HG03095 (cell line): Measurements from ENCODE around the gene EIF4E2.

Experiments
- ATAC-seq: cut with Tn5 transposase; IDR thresholded peaks from one replicate; pipeline ENCODE4 v1.9.1; 2021; ENCODE audit warnings: moderate library complexity; ENCODE audit not compliant: unreplicated experiment

EIF4E2 gene

DNA sequence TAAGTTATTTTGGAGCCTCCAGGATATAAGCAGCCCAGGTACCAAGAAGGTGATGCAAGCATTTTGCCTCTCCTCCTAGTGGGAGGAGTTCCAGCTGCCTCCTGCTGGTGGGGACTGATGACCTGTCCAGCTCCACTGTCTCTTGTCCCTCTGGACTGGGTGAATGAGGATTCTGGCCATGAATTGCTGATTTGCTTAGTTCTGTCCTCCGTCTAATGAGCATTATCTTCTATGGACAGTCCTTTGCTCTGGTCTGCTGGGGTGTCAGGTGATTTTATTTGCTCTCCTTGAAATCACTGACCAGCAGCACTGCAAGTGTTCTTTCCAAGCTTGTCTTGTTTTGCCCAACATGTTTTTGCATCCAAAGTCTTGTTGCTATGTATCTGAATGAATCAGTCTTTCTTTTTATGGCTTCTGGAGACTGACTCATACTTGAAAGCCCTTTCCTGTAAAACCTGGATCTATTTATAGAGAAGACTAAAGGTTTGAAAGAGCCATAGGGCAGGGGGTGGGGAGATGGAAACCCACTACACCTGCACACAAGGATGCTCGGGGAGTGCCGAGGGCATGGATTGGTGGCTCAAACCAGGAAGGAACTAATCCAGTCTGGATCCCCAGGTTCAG, 42.4 kb downstream of the EIF4E2 start:
- no peak for ATAC-seq

DNA sequence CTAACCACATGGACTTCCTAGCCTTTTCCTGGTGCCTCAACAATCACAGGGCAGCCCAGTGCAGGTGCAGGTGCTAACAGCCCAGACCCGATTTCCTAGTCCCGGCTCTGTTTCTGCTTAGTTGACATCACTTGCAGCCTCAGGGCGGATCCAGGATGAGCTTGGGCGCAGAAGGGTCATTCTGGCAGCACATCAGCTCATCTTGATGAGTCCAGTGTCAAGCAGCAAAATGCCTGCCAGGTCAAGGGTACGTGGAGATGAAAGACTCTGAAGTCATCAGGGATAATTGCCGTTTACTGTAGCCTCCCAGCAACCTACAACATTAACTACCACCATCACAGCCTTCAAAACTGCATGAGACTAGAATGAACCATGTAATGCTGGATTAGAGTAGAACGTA, 43.5 kb downstream of the EIF4E2 start:
- ATAC-seq, result no peak

DNA sequence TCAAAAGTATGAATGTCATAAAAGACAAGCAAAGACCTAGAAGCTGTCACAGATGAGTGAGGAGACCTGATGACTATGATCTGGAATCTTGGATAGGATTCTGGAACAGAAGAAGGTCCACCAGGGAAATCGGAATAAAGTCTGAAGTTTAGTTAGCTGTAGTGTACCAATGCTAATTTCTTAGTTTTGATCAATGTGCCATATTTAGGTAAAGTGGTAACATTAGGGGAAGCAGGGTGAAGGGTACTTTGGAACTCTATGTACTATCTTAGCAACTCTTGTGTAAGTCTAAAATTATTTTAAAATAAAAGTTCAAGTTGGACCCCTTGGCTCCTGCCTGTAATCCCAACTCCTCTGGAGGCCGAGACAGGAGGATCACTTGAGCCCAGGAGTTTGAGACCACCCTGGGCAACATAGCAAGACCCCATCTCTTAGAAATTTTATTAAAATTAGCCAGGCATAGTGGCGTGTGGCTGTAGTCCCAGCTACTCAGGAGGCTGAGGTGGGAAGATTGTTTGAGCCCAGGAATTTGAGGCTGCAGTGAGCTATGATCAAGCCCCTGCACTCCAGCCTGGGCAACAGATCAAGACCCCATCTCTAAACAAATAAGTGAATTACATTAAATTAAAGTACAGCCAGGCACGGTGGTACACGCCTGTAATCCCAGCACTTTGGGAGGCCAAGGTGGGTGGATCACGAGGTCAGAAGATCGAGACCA, 47.0 kb downstream of the EIF4E2 start:
- ATAC-seq, result no peak

DNA sequence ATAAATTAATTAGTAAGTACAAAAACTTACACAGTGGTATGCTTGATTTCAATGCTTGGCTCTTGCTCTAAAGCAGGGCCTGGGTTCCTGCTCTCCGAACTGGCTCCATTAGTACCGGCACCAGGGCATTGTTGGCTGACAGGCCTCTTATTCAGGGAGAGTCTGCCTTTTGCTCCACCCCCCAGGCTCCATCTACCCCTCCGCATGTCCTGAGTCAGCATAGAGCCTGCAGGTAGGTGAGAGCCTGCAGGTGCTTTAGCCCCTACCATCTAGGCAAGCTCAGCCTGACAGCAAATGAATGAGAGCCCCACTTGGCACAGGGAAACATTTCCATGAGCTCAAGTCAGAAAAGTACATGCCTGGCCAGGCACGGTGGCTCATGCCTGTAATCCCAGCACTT, 47.8 kb downstream of the EIF4E2 start:
- ATAC-seq, result no peak

DNA sequence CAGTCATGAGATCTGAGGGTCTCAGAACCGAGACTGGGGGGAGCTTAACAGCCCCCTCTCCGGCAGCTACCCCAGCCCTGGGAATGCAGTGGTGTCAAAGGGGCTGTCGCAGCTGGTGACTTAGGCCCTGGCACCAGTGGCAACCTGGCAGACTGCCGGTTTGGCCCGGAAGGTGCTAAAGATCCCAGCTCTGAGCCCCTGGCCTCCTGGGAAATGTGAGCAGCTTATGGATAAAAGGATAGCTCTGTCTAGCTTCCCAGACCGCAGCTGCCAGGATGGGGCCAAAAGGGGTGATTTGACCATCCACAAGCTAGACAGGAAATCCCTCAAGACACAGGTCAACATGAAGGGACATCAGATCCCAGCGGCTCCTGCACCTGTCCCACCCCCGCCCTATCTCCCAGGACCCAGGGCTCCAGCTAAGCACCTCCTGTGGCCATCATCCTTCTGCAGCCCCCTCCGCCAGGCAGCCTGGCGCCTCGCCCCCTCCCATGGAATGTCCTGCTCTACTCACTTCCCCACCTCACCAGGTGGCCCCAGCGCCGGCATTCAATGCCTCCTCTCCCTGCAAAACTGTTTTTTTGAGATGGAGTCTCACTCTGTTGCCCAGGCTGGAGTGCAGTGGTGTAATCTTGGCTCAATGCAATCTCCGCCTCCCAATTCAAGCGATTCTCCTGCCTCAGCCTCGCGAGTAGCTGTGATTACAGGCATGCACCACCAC, 49.7 kb downstream of the EIF4E2 start:
- no peak for ATAC-seq

DNA sequence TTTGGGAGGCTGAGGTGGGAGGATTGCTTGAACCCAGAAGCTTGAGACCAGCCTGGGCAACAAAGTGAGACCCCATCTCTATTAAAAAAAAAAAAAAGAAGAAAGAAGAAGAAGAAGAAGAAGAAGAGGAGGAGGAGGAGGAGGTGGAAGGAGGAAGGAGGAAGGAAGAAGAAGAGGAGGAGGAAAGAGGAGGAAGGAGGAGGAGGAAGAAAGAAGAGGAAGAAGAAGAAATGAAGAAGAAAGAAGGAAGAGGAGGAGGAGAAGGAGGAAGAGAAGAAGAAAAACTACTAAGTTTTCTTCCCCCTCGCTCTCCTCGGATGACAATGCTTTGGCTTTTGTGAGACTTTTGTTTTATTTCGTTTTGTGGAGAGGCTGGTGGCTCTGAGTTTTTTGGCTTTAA, 52.8 kb downstream of the EIF4E2 start:
- ATAC-seq, result no peak

DNA sequence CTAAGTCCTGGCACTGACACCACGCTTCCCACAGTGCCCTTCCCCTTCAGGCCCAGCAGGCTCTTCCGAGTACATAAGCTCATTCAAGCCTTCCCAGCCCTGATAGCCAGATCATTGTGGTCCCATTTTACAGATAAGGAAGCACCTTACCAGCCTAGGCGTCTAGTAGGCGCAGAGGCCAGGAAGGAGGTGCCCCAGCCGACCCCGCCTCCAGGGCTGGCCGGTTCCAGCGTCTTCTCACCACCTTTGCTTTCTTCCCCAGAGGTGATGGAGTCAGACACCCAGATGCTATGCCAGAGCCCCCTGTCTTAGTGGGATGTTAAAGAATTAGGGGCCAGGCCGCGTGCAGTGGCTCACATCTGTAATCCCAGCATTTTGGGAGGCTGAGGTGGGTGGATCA, 54.0 kb downstream of the EIF4E2 start:
- no peak for ATAC-seq

DNA sequence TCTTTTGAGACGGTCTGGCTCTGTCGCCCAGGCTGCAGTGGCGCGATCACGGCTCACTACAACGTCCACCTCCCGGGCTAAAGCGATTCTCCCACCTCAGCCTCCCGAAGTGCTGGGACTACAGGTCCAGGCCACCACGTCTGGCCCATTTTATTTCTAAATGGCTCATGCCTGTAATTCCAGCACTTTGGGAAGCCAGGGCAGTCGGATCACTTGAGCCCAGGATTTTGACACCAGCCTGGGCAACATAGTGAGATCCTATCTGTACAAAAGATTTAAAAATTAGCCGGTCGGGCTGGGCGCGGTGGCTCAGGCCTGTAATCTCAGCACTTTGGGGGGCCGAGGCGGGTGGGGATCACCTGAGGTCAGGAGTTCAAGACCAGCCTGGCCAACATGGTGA, 56.5 kb downstream of the EIF4E2 start:
- no peak for ATAC-seq

DNA sequence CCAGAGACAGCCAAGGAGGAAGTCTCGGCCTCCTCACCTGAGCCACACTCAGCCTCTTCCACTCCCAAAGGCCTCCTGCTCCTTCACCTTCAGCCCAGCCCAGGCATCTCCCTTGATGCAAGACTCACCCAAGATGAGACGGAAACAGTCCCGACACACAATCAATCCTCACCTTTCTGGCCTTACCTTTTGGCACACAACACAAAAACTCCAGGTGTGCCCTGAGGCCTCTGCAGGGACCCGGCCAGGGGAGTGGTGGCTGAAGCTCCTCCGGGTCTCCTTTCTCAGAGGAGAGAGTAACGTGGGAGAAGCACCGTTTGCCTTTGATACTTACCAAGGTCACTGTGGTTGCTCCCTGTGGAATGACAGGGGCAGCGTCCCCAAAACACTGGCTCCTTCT, 59.1 kb downstream of the EIF4E2 start:
- ATAC-seq, result no peak

DNA sequence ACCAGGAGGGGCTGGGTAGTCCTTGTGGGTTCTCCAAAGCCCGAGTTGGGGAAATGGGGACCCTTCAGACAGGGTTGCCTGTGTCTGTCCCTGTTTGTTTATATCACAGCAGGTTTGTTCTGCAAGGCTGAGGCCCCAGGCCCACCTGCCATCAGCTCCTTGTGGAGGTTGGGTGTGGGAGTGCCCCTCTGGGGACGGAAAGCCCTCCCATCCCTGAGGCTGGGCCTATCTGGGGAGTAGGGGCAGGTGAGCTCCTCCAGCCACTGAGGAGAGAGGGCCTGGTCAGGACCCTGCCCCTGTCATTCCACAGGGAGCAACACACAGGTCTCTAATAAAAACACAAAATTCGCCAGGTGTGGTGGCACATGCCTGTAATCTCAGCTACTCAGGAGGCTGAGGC, 59.6 kb downstream of the EIF4E2 start:
- ATAC-seq, result no peak

DNA sequence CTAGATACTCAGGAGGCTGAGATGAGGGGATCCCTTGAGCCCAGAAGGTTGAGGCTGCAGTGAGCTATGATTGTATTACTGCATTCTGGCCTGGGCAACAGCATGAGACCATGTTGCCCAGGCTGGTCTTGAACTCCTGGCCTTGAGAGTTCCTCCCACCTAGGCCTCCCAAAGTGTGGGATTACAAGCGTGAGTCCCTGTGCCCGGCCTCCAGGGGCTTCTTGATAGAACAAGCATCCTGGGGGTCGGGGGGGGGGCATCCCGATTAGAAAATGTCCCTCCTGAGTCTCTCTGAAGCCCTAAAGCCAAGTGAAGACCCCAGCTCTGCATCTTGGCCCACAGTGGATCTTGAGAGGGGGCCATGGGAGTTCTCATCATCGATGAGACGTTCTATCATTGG, 60.6 kb downstream of the EIF4E2 start:
- ATAC-seq, result no peak

DNA sequence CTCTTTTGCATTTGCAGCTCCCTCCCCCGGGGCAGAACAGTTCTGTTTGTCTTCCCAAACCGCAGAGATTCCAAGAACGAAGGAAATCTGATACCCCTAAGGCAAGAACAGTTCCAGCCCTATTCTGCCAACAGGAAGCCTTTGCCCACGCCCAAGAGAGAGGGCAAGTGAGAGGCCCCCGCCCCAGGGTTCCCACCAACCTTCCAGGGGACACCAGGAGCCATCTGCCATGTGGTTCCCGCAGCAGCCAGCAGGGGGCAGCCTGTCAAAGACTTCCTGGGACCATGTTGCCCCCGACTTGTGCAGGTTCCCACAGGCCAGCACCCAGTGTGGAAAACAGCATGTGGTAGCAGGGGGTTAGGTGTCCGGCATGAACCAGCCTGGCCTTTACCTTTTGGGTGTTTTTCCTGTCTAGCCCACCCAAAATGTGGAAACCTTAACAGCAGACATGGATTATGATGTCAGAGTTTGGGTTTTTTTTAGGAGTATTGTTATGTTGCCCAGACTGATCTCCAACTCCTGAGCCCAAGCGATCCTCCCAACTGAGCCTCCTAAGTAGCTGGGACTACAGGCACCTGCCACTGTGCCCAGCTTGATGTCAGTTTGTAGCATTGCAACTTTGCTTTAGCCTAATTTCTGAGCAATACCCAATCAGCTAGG, 61.2 kb downstream of the EIF4E2 start:
- ATAC-seq, result no peak

DNA sequence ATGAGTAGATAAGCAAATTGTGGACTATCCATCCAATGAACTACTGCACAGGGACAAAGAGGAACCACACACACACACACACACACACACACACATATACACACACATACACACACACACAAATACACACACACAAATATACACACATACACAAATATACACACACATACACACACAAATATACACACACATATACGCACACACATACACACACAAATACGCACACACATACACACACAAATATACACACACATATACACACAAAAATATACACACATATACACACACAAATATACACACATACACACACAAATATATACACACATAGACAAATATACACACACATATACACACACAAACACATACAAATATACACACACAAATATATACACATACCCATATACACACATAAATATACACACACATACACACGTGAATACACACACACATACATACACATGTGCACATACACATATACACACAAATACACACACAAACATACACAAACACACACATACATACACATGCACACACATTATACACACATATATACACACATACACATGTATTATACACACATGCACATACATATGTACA, 63.1 kb downstream of the EIF4E2 start:
- no peak for ATAC-seq

DNA sequence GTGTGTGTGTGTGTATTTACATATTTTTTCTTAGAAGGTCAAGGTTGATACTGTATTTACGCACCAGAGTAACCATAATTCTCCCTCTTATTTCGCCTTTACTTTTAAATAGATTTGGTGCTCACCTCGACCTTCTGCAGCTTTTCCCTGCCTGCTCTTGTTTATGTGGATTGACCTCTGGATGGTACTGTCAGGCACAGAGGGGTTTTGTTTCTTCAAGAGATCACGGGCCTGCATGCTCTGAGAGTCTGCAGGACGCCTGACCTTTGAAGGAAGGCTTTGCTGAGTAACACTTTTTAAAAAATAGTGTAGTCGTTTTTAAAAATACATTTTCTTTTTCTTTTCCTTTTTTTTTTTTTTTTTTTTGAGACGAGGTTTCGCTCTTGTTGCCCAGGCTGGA, 64.8 kb downstream of the EIF4E2 start:
- no peak for ATAC-seq
